HG03175 (cell line): Measurements from ENCODE around the gene ARMH2.
A peak's percentile ranks its signal among the peaks of the same experiment; 100 is the strongest.

Experiments used
- ATAC-seq: cut with Tn5 transposase; IDR thresholded peaks from one replicate; pipeline ENCODE4 v1.9.1; 2021; ENCODE audit warnings: mild to moderate bottlenecking, moderate library complexity; ENCODE audit not compliant: unreplicated experiment

ARMH2 gene

GRCh38 chr6:24821860-24822444 is 23.2 kb upstream of the ARMH2 start:
- no peak for ATAC-seq

- no peak for ATAC-seq
Observed at GRCh38 chr6:24818346-24818745, 19.6 kb upstream of the ARMH2 start.

GRCh38 chr6:24809728-24810127 is 11.0 kb upstream of the ARMH2 start:
- ATAC-seq, result no peak

GRCh38 chr6:24807584-24807983 is 8.9 kb upstream of the ARMH2 start:
- no peak for ATAC-seq

- ATAC-seq, result no peak
Observed at GRCh38 chr6:24802271-24803059, 3.7 kb upstream of the ARMH2 start.

- ATAC-seq, result no peak
Observed at GRCh38 chr6:24799541-24799915, 811 bp upstream of the ARMH2 start.

GRCh38 chr6:24797596-24798216 is 1.0 kb downstream of the ARMH2 start:
- no peak for ATAC-seq

- ATAC-seq, result no peak
Observed at GRCh38 chr6:24796616-24797290, 2.0 kb downstream of the ARMH2 start.

GRCh38 chr6:24795106-24795505 is 3.6 kb downstream of the ARMH2 start:
- ATAC-seq, result no peak

GRCh38 chr6:24788031-24788665 is 10.6 kb downstream of the ARMH2 start:
- ATAC-seq, result no peak

GRCh38 chr6:24780206-24780605 is 18.5 kb downstream of the ARMH2 start:
- ATAC-seq, result no peak

GRCh38 chr6:24779416-24780016 is 19.2 kb downstream of the ARMH2 start:
- ATAC-seq, result no peak

- no peak for ATAC-seq
Observed at GRCh38 chr6:24778878-24779277, 19.8 kb downstream of the ARMH2 start.

GRCh38 chr6:24778121-24778520 is 20.6 kb downstream of the ARMH2 start:
- ATAC-seq, result no peak

GRCh38 chr6:24777227-24777626 is 21.5 kb downstream of the ARMH2 start:
- ATAC-seq, result no peak

- ATAC-seq, result peak; percentile 4
Observed at GRCh38 chr6:24775520-24776058, 23.1 kb downstream of the ARMH2 start.

GRCh38 chr6:24774696-24775519 is 23.8 kb downstream of the ARMH2 start, which contains the start of gene GMNN:
Gene GMNN (plus strand): TSS chr6:24774937. CDS start chr6:24777247, 2,310 bp downstream.
- peak; percentile 93 for ATAC-seq

- no peak for ATAC-seq
Observed at GRCh38 chr6:24768361-24768760, 30.4 kb downstream of the ARMH2 start.

GRCh38 chr6:24766680-24767462 is 31.8 kb downstream of the ARMH2 start:
- peak; percentile 69 for ATAC-seq
